Measurements from ENCODE around the gene HOXC9.

- TF ChIP-seq POLR2AphosphoS5 (IDR thresholded peaks at IDR 0.05; ENCODE audit: low read depth, low read length) (no peak), POLR2A (IDR thresholded peaks at IDR 0.05; ENCODE audit: borderline replicate concordance, extremely low read depth, insufficient read depth, insufficient read length) (no peak), CTCF (IDR thresholded peaks at IDR 0.05 in 2 of 3, conservative IDR thresholded peaks at IDR 0.05 in 1 of 3; ENCODE audit: borderline replicate concordance in 1 of 3, insufficient read depth in 1 of 3, low read depth in 2 of 3, low read length in 2 of 3) (no peak), SRF (IDR thresholded peaks at IDR 0.05; ENCODE audit: low read depth) (no peak), SP1 (IDR thresholded peaks at IDR 0.05; ENCODE audit: low read depth) (no peak), RAD21 (IDR thresholded peaks at IDR 0.05; ENCODE audit: low read depth) (no peak), ZFX (IDR thresholded peaks at IDR 0.05) (no peak), REST (IDR thresholded peaks at IDR 0.05; ENCODE audit: low read depth) (no peak), EGR1 (IDR thresholded peaks at IDR 0.05; ENCODE audit: low read depth) (no peak), ZNF274 (IDR thresholded peaks at IDR 0.05; ENCODE audit: low read depth, low read length) (no peak), JUND (IDR thresholded peaks at IDR 0.05) (no peak), EZH2 (IDR thresholded peaks at IDR 0.05) (no peak), EZH2phosphoT487 (IDR thresholded peaks at IDR 0.05; ENCODE audit: borderline replicate concordance) (no peak), ZBTB33 (IDR thresholded peaks at IDR 0.05; ENCODE audit: extremely low read depth, insufficient replicate concordance, low read length) (no peak)
Observed at GRCh38 chr12:53978477-53979356, 21.2 kb upstream of the HOXC9 start.

Data from HCT116 (cell line).